Esophagus squamous epithelium (tissue), 4 donors: ENCODE measurements around the gene CLPSL2.

Source experiments
- CTCF ChIP-seq, 6 experiments: fragments of 450-650 bp in 4 of 6; fragments of 200-600 bp in 2 of 6; sonication (generic) in 2 of 6; IDR thresholded peaks; one replicate each; pipeline ENCODE4 v1.5.1; 2016 to 2019; ENCODE audit warnings: antibody characterized with exemption in 6 of 6, mild to moderate bottlenecking in 4 of 6, moderate library complexity in 4 of 6
- POLR2A ChIP-seq, 4 donors: fragments of 450-650 bp; IDR thresholded peaks; one replicate each; pipeline ENCODE4 v1.6.1; 2017; ENCODE audit warnings: antibody characterized with exemption in 4 of 4, mild to moderate bottlenecking in 4 of 4, moderate library complexity in 3 of 4

- TF ChIP-seq CTCF (IDR thresholded peaks at IDR 0.05) = no peak
- TF ChIP-seq POLR2A (IDR thresholded peaks at IDR 0.05) = no peak
Measured at GRCh38 chr6:35742842-35743241, 33.6 kb upstream of the CLPSL2 start.
